SU-DHL-6 (cell line): ENCODE results near the gene LRRFIP2.

Experiments used
- H2AFZ ChIP-seq: fragments of 200-600 bp; sonication (generic); 2 replicates; pipeline ENCODE4 v1.6.1; 2014; ENCODE audit warnings: low read depth, mild to moderate bottlenecking, moderate library complexity, mixed read lengths, antibody characterized with exemption, low read length; ENCODE audit not compliant: severe bottlenecking
- H3F3A ChIP-seq: fragments of 200-600 bp; shearing (Covaris generic); 2 replicates; pipeline ENCODE4 v1.6.0; 2016; ENCODE audit warnings: antibody characterized with exemption, mild to moderate bottlenecking; ENCODE audit not compliant: insufficient read depth
- H3K27ac ChIP-seq: fragments of 200-600 bp; sonication (generic); 2 replicates; pipeline ENCODE4 v1.5.1; 2016; ENCODE audit warnings: low read depth, mild to moderate bottlenecking, low read length, moderate library complexity, mixed read lengths
- H3K27me3 ChIP-seq: fragments of 200-600 bp; sonication (generic), shearing (Covaris generic); 2 replicates; pipeline ENCODE4 v1.6.0; 2014; ENCODE audit warnings: mild to moderate bottlenecking, low read length
- H3K36me3 ChIP-seq: fragments of 200-600 bp; sonication (generic); 2 replicates; pipeline ENCODE4 v1.6.1; 2014; ENCODE audit warnings: mild to moderate bottlenecking, low read length, mixed read lengths
- H3K4me2 ChIP-seq: fragments of 300-600, 200-600 bp; shearing (Covaris generic), sonication (generic); 2 replicates; pipeline ENCODE4 v1.6.0; 2014; ENCODE audit warnings: low read length, low read depth, mild to moderate bottlenecking; ENCODE audit not compliant: poor library complexity, severe bottlenecking
- H3K4me3 ChIP-seq: fragments of 200-600 bp; sonication (generic); 2 replicates; pipeline ENCODE4 v1.5.1; 2014; ENCODE audit warnings: antibody characterized with exemption, low read length, mild to moderate bottlenecking, mixed read lengths; ENCODE audit not compliant: insufficient read depth, poor library complexity, severe bottlenecking
- H3K79me2 ChIP-seq: fragments of 200-600 bp; sonication (generic); 2 replicates; pipeline ENCODE4 v1.6.1; 2014; ENCODE audit warnings: mild to moderate bottlenecking, low read length, moderate library complexity; ENCODE audit not compliant: insufficient read depth
- H3K9ac ChIP-seq: fragments of 200-600 bp; sonication (generic); 2 replicates; pipeline ENCODE4 v1.7.0; 2014; ENCODE audit warnings: mild to moderate bottlenecking, low read length
- H3K9me2 ChIP-seq: fragments of 200-600 bp; sonication (generic); replicated peaks from 2 replicates; pipeline ENCODE4 v1.6.1; 2014; ENCODE audit warnings: low read length; ENCODE audit not compliant: insufficient read depth
- H3K9me3 ChIP-seq: fragments of 200-600 bp; sonication (generic); 2 replicates; pipeline ENCODE4 v1.6.1; 2014; ENCODE audit warnings: low read length, mixed read lengths; ENCODE audit not compliant: insufficient read depth
- H4K20me1 ChIP-seq: fragments of 200-600 bp; sonication (generic); 2 replicates; pipeline ENCODE4 v1.6.1; 2014; ENCODE audit warnings: low read depth, mild to moderate bottlenecking, antibody characterized with exemption, low read length, moderate library complexity, mixed read lengths
- CTCF ChIP-seq: fragments of 200-600 bp; sonication (generic); IDR thresholded peaks from one replicate; pipeline ENCODE4 v1.5.1; 2017; ENCODE audit warnings: antibody characterized with exemption, mild to moderate bottlenecking, low read length, moderate library complexity; ENCODE audit not compliant: insufficient read depth, poor library complexity, severe bottlenecking
- EZH2phosphoT487 ChIP-seq: fragments of 200-600 bp; sonication (generic), shearing (Covaris generic); conservative IDR thresholded peaks from 2 replicates; pipeline ENCODE4 v1.6.1; 2018; ENCODE audit warnings: mild to moderate bottlenecking, antibody characterized with exemption, low read length, moderate library complexity, mixed read lengths

Gene LRRFIP2

GRCh38 chr3:37099469-37099868 lies 74.9 kb downstream of the LRRFIP2 start:
- no peak for TF ChIP-seq EZH2phosphoT487
- no peak for TF ChIP-seq CTCF
- H3K36me3 ChIP-seq, result no peaks in the 10 kb centered on the region
- no peaks in the 10 kb centered on the region for H3K79me2 ChIP-seq
- no peaks in the 10 kb centered on the region for H3K9me2 ChIP-seq
- H3F3A ChIP-seq, result no peaks in the 10 kb centered on the region
- peaks cover 3% of the 10 kb centered on the region; the same call in 1 of the 2 replicates for H4K20me1 ChIP-seq
- no peak overlapping the region for H3K4me2 ChIP-seq
- no peak overlapping the region for H3K4me3 ChIP-seq
- no peak overlapping the region for H3K27ac ChIP-seq
- H3K27me3 ChIP-seq, result no peaks in the 10 kb centered on the region
- no peak overlapping the region for H2AFZ ChIP-seq
- no peak overlapping the region for H3K9ac ChIP-seq
- no peaks in the 10 kb centered on the region for H3K9me3 ChIP-seq

GRCh38 chr3:37098884-37099283 lies 75.5 kb downstream of the LRRFIP2 start:
- Histone ChIP-seq H3K4me2 (no peak overlapping the region), H3K9me3 (no peaks in the 10 kb centered on the region), H3K79me2 (no peaks in the 10 kb centered on the region), H2AFZ (no peak overlapping the region), H3F3A (no peaks in the 10 kb centered on the region), H3K27ac (no peak overlapping the region), H4K20me1 (no peaks in the 10 kb centered on the region), H3K36me3 (no peaks in the 10 kb centered on the region), H3K27me3 (no peaks in the 10 kb centered on the region), H3K9ac (no peak overlapping the region), H3K9me2 (no peaks in the 10 kb centered on the region), H3K4me3 (no peak overlapping the region)
- no peak for TF ChIP-seq EZH2phosphoT487
- TF ChIP-seq CTCF, result no peak

- H3F3A ChIP-seq, result no peaks in the 10 kb centered on the region
- TF ChIP-seq CTCF (no peak), EZH2phosphoT487 (no peak)
- H3K9ac ChIP-seq, result no peak overlapping the region
- no peak overlapping the region for H3K27ac ChIP-seq
- H3K27me3 ChIP-seq, result no peaks in the 10 kb centered on the region
- H3K79me2 ChIP-seq, result no peaks in the 10 kb centered on the region
- no peak overlapping the region for H2AFZ ChIP-seq
- no peak overlapping the region for H3K4me2 ChIP-seq
- no peaks in the 10 kb centered on the region for H4K20me1 ChIP-seq
- H3K4me3 ChIP-seq, result no peak overlapping the region
- H3K9me2 ChIP-seq, result no peaks in the 10 kb centered on the region
- H3K36me3 ChIP-seq, result no peaks in the 10 kb centered on the region
- no peaks in the 10 kb centered on the region for H3K9me3 ChIP-seq
Observed at GRCh38 chr3:37097776-37098175, 76.6 kb downstream of the LRRFIP2 start.
